WTC11 (cell line): ENCODE data around the gene DDI2. TPM values are rescaled to one million over a fixed set of nuclear protein-coding genes. Genes with fewer than 3 reads are reported as not detected.

Experiments used
- ATAC-seq: fragments of 200-7000 bp; cut with Tn5 transposase; 2 replicates; pipeline ENCODE4 v1.10.0; 2021; ENCODE audit warnings: mild to moderate bottlenecking, moderate library complexity
- CTCF ChIA-PET: fragments of 300-600 bp; sonication (Branson Sonifier 250); formaldehyde crosslinking; loops from one replicate; lab custom pipeline; 2021; ENCODE audit warnings: antibody characterized with exemption; lab: Charles Lee
- POLR2A ChIA-PET: fragments of 350-600 bp; sonication (Branson Sonifier 250); formaldehyde crosslinking; loops from one replicate; lab custom pipeline; 2021; ENCODE audit warnings: antibody characterized with exemption; lab: Charles Lee
- DNase-seq: peaks from one replicate; pipeline ENCODE4 v3.0.0; 2021; ENCODE audit warnings: low spot score
- H3K27ac Mint-ChIP-seq: 2 replicates; pipeline ENCODE4 v1.8.0; 2021; ENCODE audit warnings: mixed read lengths
- H3K27me3 Mint-ChIP-seq: 2 replicates; pipeline ENCODE4 v1.8.0; 2021; ENCODE audit warnings: low read depth, mild to moderate bottlenecking, moderate library complexity, mixed read lengths
- H3K36me3 Mint-ChIP-seq: 2 replicates; pipeline ENCODE4 v1.8.0; 2021; ENCODE audit warnings: mixed read lengths
- H3K4me1 Mint-ChIP-seq: 2 replicates; pipeline ENCODE4 v1.8.0; 2022; ENCODE audit warnings: mixed read lengths
- H3K4me3 Mint-ChIP-seq: 2 replicates; pipeline ENCODE4 v1.8.0; 2021; ENCODE audit warnings: mild to moderate bottlenecking, moderate library complexity, mixed read lengths
- H3K9me3 Mint-ChIP-seq: 2 replicates; pipeline ENCODE4 v1.8.0; 2021; ENCODE audit warnings: mixed read lengths
- ATF1 ChIP-seq: sonication (generic); formaldehyde crosslinking; IDR thresholded peaks from 2 replicates; pipeline ENCODE4 v1.8.1; 2023; ENCODE audit warnings: mild to moderate bottlenecking, moderate library complexity, missing genetic modification reagents
- CREB1 ChIP-seq: sonication (generic); formaldehyde crosslinking; IDR thresholded peaks from 2 replicates; pipeline ENCODE4 v1.8.0; 2023; ENCODE audit warnings: mild to moderate bottlenecking, missing genetic modification reagents
- ELF4 ChIP-seq: sonication (generic); formaldehyde crosslinking; IDR thresholded peaks from 2 replicates; pipeline ENCODE4 v1.8.1; 2022; ENCODE audit warnings: low read depth, mild to moderate bottlenecking, moderate library complexity, missing genetic modification reagents
- ETV6 ChIP-seq: sonication (generic); formaldehyde crosslinking; IDR thresholded peaks from 2 replicates; pipeline ENCODE4 v1.8.1; 2022; ENCODE audit warnings: mild to moderate bottlenecking, missing genetic modification reagents
- GRHL2 ChIP-seq: fragments of 250-450 bp; sonication (Bioruptor Pico); IDR thresholded peaks from 2 replicates; pipeline ENCODE4 v1.8.0; 2022; ENCODE audit warnings: mild to moderate bottlenecking, moderate library complexity; ENCODE audit not compliant: insufficient replicate concordance, severe bottlenecking
- GTF2I ChIP-seq: fragments of 250-450 bp; sonication (Bioruptor Pico); conservative IDR thresholded peaks from 2 replicates; pipeline ENCODE4 v1.4.0; 2021; ENCODE audit warnings: mild to moderate bottlenecking
- IRF2 ChIP-seq: sonication (generic); formaldehyde crosslinking; IDR thresholded peaks from 2 replicates; pipeline ENCODE4 v1.8.0; 2022; ENCODE audit warnings: low read depth, missing genetic modification reagents, borderline replicate concordance
- JUN ChIP-seq: sonication (generic); formaldehyde crosslinking; IDR thresholded peaks from 2 replicates; pipeline ENCODE4 v1.8.0; 2023; ENCODE audit warnings: mild to moderate bottlenecking, missing genetic modification reagents
- NFE2L1 ChIP-seq: sonication (generic); formaldehyde crosslinking; IDR thresholded peaks from 2 replicates; pipeline ENCODE4 v1.8.1; 2023; ENCODE audit warnings: missing genetic modification reagents
- NFYB ChIP-seq: sonication (generic); formaldehyde crosslinking; conservative IDR thresholded peaks from 2 replicates; pipeline ENCODE4 v1.8.0; 2022; ENCODE audit warnings: low read depth, missing genetic modification reagents
- OVOL2 ChIP-seq: fragments of 250-450 bp; sonication (Bioruptor Pico); IDR thresholded peaks from 2 replicates; pipeline ENCODE4 v1.9.0; 2021; ENCODE audit warnings: mild to moderate bottlenecking, borderline replicate concordance
- SOX15 ChIP-seq: fragments of 250-450 bp; sonication (Bioruptor Pico); IDR thresholded peaks from 2 replicates; pipeline ENCODE4 v1.9.0; 2021; ENCODE audit warnings: mild to moderate bottlenecking
- TCF7 ChIP-seq: sonication (generic); formaldehyde crosslinking; IDR thresholded peaks from 2 replicates; pipeline ENCODE4 v1.8.0; 2022; ENCODE audit warnings: mild to moderate bottlenecking, low read depth, missing genetic modification reagents, moderate library complexity
- ZNF138 ChIP-seq: sonication (generic); formaldehyde crosslinking; conservative IDR thresholded peaks from 2 replicates; pipeline ENCODE4 v1.8.1; 2022; ENCODE audit warnings: mild to moderate bottlenecking, moderate library complexity, missing genetic modification reagents
- ZNF396 ChIP-seq: fragments of 250-450 bp; sonication (Bioruptor Pico); IDR thresholded peaks from 2 replicates; pipeline ENCODE4 v1.8.0; 2021; ENCODE audit warnings: mild to moderate bottlenecking, moderate library complexity, borderline replicate concordance
- total RNA-seq: library from RNA; stranded (reverse); gene quantifications from 3 replicates; pipeline ENCODE4 v1.2.3, GENCODE V29; 2021
- TF ChIP-seq, protein P1 (sequence below): sonication (generic); formaldehyde crosslinking; IDR thresholded peaks from 2 replicates; pipeline ENCODE4 v1.8.1; 2023; ENCODE audit warnings: mild to moderate bottlenecking, missing genetic modification reagents
- TF ChIP-seq, protein P2 (sequence below): sonication (generic); formaldehyde crosslinking; IDR thresholded peaks from 2 replicates; pipeline ENCODE4 v1.8.1; 2022; ENCODE audit warnings: low read depth, mild to moderate bottlenecking, moderate library complexity, missing genetic modification reagents, borderline replicate concordance
- TF ChIP-seq, protein P3 (sequence below): sonication (generic); formaldehyde crosslinking; IDR thresholded peaks from 2 replicates; pipeline ENCODE4 v1.8.1; 2023; ENCODE audit warnings: mild to moderate bottlenecking, missing genetic modification reagents
- TF ChIP-seq, protein P4 (sequence below): fragments of 250-450 bp; sonication (Bioruptor Pico); IDR thresholded peaks from 2 replicates; pipeline ENCODE4 v1.8.0; 2021; ENCODE audit warnings: mild to moderate bottlenecking
- TF ChIP-seq, protein P5 (sequence below): sonication (generic); formaldehyde crosslinking; IDR thresholded peaks from 2 replicates; pipeline ENCODE4 v1.8.0; 2022; ENCODE audit warnings: mild to moderate bottlenecking, missing genetic modification reagents
- TF ChIP-seq, protein P6 (sequence below): sonication (generic); formaldehyde crosslinking; IDR thresholded peaks from 2 replicates; pipeline ENCODE4 v1.8.1; 2022; ENCODE audit warnings: low read depth, missing genetic modification reagents, borderline replicate concordance
- TF ChIP-seq, protein P7 (sequence below): sonication (generic); formaldehyde crosslinking; IDR thresholded peaks from 2 replicates; pipeline ENCODE4 v1.8.1; 2023; ENCODE audit warnings: mild to moderate bottlenecking, missing genetic modification reagents, moderate library complexity
- TF ChIP-seq, protein P8 (sequence below): sonication (generic); formaldehyde crosslinking; IDR thresholded peaks from 2 replicates; pipeline ENCODE4 v1.8.0; 2022; ENCODE audit warnings: mild to moderate bottlenecking, missing genetic modification reagents

Gene DDI2
- total RNA-seq, 1 experiment from 2014 or later = 34.2 TPM

DNA sequence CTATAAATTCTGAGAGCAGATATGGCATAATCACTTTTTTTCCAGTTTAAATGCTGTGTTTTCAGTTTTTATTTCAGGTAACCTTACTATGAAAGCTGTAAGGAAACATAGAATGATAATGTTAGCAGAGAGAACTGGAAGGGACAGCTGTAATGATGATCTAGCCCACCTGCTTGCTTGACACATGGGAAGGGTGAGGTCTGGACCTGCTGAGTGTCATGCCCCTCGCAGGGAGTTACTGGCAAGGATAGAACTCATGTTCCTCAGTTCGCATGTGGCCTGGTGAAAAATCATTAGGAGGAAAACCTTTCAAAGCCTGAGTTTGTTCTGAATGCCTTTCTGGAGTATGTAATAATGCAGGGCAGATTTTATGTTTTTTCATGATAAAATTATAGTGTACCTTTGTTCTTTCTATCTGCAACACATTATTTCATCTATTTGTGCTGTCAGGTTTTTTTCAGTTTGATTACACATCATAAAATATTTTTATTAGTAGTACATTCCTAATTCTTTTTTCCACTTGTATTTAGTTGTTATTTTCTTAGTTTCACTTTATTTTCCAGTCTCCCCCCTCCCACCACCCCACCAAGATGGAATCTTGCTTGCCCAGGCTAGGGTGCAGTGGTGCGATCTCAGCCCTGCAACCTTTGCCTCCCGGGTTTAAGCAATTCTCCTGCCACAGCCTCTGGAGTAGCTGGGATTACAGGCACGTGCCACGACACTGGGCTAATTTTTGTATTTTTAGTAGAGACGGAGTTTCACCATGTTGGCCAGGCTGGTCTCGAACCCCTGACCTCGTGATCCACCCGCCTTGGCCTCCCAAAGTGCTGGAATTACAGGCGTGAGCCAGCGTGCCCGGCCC lies 8.0 kb downstream of the DDI2 start (continued):
- TF ChIP-seq GRHL2 (CRISPR knock-in tag) (no peak), GTF2I (no peak), NFE2L1 (no peak), ZNF396 (CRISPR knock-in tag) (no peak), ELF4 (CRISPR knock-in tag) (no peak), JUN (no peak)
- TF ChIP-seq, protein P1, sequence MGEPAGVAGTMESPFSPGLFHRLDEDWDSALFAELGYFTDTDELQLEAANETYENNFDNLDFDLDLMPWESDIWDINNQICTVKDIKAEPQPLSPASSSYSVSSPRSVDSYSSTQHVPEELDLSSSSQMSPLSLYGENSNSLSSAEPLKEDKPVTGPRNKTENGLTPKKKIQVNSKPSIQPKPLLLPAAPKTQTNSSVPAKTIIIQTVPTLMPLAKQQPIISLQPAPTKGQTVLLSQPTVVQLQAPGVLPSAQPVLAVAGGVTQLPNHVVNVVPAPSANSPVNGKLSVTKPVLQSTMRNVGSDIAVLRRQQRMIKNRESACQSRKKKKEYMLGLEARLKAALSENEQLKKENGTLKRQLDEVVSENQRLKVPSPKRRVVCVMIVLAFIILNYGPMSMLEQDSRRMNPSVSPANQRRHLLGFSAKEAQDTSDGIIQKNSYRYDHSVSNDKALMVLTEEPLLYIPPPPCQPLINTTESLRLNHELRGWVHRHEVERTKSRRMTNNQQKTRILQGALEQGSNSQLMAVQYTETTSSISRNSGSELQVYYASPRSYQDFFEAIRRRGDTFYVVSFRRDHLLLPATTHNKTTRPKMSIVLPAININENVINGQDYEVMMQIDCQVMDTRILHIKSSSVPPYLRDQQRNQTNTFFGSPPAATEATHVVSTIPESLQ = no peak
- TF ChIP-seq, protein P2, sequence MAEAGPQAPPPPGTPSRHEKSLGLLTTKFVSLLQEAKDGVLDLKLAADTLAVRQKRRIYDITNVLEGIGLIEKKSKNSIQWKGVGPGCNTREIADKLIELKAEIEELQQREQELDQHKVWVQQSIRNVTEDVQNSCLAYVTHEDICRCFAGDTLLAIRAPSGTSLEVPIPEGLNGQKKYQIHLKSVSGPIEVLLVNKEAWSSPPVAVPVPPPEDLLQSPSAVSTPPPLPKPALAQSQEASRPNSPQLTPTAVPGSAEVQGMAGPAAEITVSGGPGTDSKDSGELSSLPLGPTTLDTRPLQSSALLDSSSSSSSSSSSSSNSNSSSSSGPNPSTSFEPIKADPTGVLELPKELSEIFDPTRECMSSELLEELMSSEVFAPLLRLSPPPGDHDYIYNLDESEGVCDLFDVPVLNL = no peak
- TF ChIP-seq, protein P3, sequence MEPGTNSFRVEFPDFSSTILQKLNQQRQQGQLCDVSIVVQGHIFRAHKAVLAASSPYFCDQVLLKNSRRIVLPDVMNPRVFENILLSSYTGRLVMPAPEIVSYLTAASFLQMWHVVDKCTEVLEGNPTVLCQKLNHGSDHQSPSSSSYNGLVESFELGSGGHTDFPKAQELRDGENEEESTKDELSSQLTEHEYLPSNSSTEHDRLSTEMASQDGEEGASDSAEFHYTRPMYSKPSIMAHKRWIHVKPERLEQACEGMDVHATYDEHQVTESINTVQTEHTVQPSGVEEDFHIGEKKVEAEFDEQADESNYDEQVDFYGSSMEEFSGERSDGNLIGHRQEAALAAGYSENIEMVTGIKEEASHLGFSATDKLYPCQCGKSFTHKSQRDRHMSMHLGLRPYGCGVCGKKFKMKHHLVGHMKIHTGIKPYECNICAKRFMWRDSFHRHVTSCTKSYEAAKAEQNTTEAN (CRISPR knock-in tag) = no peak

DNA sequence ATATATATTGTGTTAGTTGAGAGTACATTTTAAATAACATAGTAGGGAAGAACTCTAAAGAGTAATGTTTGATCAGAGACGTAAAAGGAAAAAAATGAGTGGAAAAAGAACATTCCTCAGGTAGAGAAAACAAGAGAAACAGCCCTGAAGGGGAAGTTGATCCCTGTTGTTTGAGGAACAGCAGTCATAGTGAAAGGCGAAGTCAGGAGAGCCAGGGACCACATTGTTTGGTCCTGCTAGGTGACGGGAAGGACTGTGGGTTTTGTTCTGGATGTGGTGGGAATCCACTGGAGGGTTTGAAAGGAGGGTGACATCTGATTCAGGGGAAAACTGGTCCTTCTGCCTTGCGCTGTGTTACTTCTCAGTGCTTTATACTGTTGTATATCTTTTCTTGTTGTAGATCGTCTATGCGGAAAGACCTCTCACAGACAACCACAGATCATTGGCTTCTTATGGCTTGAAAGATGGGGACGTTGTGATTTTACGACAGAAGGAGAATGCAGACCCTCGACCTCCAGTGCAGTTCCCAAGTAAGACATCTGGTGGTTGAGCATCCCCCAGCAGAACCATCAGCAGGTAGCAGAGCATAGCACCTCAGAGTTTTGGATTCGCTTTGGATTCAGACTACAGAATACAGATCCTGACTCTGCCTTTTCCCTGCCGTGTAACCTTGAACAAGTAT lies 9.2 kb downstream of the DDI2 start:
- TF ChIP-seq TCF7 (CRISPR knock-in tag) (no peak), ATF1 (no peak)
- TF ChIP-seq, protein P4, sequence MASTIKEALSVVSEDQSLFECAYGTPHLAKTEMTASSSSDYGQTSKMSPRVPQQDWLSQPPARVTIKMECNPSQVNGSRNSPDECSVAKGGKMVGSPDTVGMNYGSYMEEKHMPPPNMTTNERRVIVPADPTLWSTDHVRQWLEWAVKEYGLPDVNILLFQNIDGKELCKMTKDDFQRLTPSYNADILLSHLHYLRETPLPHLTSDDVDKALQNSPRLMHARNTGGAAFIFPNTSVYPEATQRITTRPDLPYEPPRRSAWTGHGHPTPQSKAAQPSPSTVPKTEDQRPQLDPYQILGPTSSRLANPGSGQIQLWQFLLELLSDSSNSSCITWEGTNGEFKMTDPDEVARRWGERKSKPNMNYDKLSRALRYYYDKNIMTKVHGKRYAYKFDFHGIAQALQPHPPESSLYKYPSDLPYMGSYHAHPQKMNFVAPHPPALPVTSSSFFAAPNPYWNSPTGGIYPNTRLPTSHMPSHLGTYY = no peak
- TF ChIP-seq, protein P5, sequence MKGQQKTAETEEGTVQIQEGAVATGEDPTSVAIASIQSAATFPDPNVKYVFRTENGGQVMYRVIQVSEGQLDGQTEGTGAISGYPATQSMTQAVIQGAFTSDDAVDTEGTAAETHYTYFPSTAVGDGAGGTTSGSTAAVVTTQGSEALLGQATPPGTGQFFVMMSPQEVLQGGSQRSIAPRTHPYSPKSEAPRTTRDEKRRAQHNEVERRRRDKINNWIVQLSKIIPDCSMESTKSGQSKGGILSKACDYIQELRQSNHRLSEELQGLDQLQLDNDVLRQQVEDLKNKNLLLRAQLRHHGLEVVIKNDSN = no peak
- no peaks in the 10 kb centered on the region for H3K27me3 Mint-ChIP-seq
- H3K4me1 Mint-ChIP-seq = peaks cover 7% of the 10 kb centered on the region; the same call in 1 of the 2 replicates
- POLR2A ChIA-PET = no interaction called here
- peaks cover 38% of the 10 kb centered on the region for H3K36me3 Mint-ChIP-seq
- peak overlapping the region; percentile 15 for H3K27ac Mint-ChIP-seq
- no peaks in the 10 kb centered on the region for H3K9me3 Mint-ChIP-seq
- no peak for ATAC-seq
- DNase-seq = no peak
- CTCF ChIA-PET = no interaction called here
- H3K4me3 Mint-ChIP-seq = no peak overlapping the region

DNA sequence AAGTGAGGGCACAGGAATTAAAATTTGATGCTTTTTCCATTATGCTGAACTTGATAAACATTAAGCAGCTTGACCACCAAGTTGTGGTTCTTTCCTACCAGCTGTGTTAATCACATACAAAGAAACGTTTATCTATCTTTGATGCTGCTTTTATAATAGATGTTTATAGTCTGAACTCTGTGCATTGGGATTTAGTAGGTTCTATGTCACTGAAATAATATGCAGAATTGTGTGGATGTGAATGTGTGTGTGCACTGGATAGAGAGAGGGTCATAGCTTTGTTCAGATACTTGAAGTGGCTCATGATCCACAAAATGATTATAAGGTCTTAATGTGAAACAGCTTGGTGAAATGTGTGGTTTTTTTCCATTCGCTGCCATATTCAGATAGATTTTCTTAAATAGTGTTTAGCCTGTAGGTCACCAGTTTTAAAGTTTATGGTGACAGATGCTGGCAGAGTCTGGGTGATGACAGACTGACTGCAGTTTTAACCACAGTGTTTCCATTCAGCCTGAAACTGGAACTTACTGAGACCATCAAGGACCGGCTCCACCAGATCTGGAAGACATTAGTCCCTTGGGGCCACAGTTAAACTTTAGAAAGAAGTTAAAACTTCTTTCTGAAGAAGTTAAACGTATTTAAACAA lies 10.2 kb downstream of the DDI2 start:
- Mint-ChIP-seq H3K36me3 (peaks cover 45% of the 10 kb centered on the region), H3K4me1 (peaks cover 7% of the 10 kb centered on the region; the same call in 1 of the 2 replicates), H3K9me3 (no peaks in the 10 kb centered on the region), H3K27me3 (no peaks in the 10 kb centered on the region), H3K27ac (no peak overlapping the region; the same call in 1 of the 2 replicates), H3K4me3 (no peak overlapping the region)
- ATAC-seq = no peak
- ChIA-PET CTCF (no interaction called here), POLR2A (no interaction called here)
- DNase-seq = no peak
- TF ChIP-seq OVOL2 (CRISPR knock-in tag) (no peak), IRF2 (CRISPR knock-in tag) (no peak), CREB1 (CRISPR knock-in tag) (no peak), ZNF138 (no peak), NFYB (CRISPR knock-in tag) (no peak), SOX15 (CRISPR knock-in tag) (no peak), ETV6 (CRISPR knock-in tag) (no peak), GTF2I (no peak)
- TF ChIP-seq, protein P6, sequence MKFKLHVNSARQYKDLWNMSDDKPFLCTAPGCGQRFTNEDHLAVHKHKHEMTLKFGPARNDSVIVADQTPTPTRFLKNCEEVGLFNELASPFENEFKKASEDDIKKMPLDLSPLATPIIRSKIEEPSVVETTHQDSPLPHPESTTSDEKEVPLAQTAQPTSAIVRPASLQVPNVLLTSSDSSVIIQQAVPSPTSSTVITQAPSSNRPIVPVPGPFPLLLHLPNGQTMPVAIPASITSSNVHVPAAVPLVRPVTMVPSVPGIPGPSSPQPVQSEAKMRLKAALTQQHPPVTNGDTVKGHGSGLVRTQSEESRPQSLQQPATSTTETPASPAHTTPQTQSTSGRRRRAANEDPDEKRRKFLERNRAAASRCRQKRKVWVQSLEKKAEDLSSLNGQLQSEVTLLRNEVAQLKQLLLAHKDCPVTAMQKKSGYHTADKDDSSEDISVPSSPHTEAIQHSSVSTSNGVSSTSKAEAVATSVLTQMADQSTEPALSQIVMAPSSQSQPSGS (CRISPR knock-in tag) = no peak
- TF ChIP-seq, protein P7, sequence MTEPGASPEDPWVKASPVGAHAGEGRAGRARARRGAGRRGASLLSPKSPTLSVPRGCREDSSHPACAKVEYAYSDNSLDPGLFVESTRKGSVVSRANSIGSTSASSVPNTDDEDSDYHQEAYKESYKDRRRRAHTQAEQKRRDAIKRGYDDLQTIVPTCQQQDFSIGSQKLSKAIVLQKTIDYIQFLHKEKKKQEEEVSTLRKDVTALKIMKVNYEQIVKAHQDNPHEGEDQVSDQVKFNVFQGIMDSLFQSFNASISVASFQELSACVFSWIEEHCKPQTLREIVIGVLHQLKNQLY (CRISPR knock-in tag) = no peak
- TF ChIP-seq, protein P8, sequence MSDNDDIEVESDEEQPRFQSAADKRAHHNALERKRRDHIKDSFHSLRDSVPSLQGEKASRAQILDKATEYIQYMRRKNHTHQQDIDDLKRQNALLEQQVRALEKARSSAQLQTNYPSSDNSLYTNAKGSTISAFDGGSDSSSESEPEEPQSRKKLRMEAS (CRISPR knock-in tag) = no peak
